ENCODE measurements around the gene CRIP2.

GRCh38 chr14:105527381-105527825 lies 52.8 kb downstream of the CRIP2 start:
- TF ChIP-seq CTCF (IDR thresholded peaks at IDR 0.05; ENCODE audit: insufficient read depth, low read depth, low read length), result no peak
- no peak for TF ChIP-seq EZH2 (IDR thresholded peaks at IDR 0.05; ENCODE audit: insufficient read depth, low read length)
